ENCODE measurements around the gene DEXI. TPM values are rescaled to one million over a fixed set of nuclear protein-coding genes. Genes with fewer than 3 reads are reported as not detected.
A peak's percentile ranks its signal among the peaks of the same experiment; 100 is the strongest.

Gene DEXI
- total and polyA plus RNA-seq, 2 of the 13 experiments (the other 11 are each of a cell fraction or from before 2014, with no cell fraction given) = 51.5 to 70.4 TPM

DNA sequence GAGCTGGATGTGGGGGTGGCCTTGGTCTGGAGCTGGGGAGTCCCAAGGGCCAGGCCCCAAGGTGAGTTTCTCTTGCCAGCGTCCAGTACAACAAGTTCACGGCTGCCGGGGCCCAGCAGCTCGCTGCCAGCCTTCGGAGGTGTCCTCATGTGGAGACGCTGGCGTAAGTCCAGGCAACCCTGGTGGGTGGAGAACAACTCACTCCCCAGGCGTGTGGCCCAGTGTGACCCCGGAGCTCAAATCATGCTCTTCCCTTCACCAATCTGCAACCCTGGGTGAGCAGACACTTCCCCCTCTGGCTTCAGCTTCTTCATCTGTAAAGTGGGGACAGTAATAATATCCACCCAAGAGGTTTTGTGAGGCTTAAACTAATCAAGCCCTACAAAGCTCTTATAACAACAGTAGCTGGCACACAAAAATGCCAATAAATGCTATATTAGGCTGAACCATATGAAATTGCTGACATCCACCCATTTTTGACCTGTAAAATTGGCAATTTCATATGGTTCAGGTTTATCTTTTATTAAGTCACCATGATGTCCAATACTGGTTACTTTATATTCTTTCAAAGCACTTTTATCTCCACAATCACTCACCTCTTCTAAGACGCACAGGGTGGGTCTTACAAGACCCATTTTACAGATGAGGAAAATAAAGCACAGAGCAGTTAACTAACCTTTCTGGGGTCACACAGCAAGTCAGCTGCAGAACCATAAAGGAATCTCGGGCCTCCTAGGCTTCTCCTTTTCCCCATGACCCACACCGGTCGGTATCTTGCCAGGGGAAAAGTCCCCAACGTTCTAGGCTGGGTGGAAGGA lies 19.7 kb downstream of the DEXI start (continued):
- TF ChIP-seq, protein P1, sequence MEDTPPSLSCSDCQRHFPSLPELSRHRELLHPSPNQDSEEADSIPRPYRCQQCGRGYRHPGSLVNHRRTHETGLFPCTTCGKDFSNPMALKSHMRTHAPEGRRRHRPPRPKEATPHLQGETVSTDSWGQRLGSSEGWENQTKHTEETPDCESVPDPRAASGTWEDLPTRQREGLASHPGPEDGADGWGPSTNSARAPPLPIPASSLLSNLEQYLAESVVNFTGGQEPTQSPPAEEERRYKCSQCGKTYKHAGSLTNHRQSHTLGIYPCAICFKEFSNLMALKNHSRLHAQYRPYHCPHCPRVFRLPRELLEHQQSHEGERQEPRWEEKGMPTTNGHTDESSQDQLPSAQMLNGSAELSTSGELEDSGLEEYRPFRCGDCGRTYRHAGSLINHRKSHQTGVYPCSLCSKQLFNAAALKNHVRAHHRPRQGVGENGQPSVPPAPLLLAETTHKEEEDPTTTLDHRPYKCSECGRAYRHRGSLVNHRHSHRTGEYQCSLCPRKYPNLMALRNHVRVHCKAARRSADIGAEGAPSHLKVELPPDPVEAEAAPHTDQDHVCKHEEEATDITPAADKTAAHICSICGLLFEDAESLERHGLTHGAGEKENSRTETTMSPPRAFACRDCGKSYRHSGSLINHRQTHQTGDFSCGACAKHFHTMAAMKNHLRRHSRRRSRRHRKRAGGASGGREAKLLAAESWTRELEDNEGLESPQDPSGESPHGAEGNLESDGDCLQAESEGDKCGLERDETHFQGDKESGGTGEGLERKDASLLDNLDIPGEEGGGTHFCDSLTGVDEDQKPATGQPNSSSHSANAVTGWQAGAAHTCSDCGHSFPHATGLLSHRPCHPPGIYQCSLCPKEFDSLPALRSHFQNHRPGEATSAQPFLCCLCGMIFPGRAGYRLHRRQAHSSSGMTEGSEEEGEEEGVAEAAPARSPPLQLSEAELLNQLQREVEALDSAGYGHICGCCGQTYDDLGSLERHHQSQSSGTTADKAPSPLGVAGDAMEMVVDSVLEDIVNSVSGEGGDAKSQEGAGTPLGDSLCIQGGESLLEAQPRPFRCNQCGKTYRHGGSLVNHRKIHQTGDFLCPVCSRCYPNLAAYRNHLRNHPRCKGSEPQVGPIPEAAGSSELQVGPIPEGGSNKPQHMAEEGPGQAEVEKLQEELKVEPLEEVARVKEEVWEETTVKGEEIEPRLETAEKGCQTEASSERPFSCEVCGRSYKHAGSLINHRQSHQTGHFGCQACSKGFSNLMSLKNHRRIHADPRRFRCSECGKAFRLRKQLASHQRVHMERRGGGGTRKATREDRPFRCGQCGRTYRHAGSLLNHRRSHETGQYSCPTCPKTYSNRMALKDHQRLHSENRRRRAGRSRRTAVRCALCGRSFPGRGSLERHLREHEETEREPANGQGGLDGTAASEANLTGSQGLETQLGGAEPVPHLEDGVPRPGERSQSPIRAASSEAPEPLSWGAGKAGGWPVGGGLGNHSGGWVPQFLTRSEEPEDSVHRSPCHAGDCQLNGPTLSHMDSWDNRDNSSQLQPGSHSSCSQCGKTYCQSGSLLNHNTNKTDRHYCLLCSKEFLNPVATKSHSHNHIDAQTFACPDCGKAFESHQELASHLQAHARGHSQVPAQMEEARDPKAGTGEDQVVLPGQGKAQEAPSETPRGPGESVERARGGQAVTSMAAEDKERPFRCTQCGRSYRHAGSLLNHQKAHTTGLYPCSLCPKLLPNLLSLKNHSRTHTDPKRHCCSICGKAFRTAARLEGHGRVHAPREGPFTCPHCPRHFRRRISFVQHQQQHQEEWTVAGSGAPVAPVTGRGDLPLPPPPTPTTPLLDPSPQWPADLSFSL (CRISPR knock-in tag; IDR thresholded peaks at IDR 0.05) = no peak
- no peak for TF ChIP-seq CENPX (CRISPR knock-in tag; IDR thresholded peaks at IDR 0.05)
- TF ChIP-seq SRY (CRISPR knock-in tag; IDR thresholded peaks at IDR 0.05) = no peak
- TF ChIP-seq, protein P2, sequence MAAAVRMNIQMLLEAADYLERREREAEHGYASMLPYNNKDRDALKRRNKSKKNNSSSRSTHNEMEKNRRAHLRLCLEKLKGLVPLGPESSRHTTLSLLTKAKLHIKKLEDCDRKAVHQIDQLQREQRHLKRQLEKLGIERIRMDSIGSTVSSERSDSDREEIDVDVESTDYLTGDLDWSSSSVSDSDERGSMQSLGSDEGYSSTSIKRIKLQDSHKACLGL (CRISPR knock-in tag; IDR thresholded peaks at IDR 0.05) = no peak
- TF ChIP-seq ZNF232 (CRISPR knock-in tag; IDR thresholded peaks at IDR 0.05; ENCODE audit: borderline replicate concordance) = no peak
- no peak for TF ChIP-seq ZNF567 (CRISPR knock-in tag; IDR thresholded peaks at IDR 0.05; ENCODE audit: borderline replicate concordance)
- TF ChIP-seq, protein P3, sequence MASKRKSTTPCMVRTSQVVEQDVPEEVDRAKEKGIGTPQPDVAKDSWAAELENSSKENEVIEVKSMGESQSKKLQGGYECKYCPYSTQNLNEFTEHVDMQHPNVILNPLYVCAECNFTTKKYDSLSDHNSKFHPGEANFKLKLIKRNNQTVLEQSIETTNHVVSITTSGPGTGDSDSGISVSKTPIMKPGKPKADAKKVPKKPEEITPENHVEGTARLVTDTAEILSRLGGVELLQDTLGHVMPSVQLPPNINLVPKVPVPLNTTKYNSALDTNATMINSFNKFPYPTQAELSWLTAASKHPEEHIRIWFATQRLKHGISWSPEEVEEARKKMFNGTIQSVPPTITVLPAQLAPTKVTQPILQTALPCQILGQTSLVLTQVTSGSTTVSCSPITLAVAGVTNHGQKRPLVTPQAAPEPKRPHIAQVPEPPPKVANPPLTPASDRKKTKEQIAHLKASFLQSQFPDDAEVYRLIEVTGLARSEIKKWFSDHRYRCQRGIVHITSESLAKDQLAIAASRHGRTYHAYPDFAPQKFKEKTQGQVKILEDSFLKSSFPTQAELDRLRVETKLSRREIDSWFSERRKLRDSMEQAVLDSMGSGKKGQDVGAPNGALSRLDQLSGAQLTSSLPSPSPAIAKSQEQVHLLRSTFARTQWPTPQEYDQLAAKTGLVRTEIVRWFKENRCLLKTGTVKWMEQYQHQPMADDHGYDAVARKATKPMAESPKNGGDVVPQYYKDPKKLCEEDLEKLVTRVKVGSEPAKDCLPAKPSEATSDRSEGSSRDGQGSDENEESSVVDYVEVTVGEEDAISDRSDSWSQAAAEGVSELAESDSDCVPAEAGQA (IDR thresholded peaks at IDR 0.05; ENCODE audit: low read depth) = no peak
- TF ChIP-seq, protein P3 (CRISPR knock-in tag; IDR thresholded peaks at IDR 0.05; ENCODE audit: borderline replicate concordance) = no peak
- TF ChIP-seq TBX3 (IDR thresholded peaks at IDR 0.05; ENCODE audit: borderline replicate concordance) = peak; percentile 16; the same call in 1 of the 2 replicates
- TF ChIP-seq ZFP41 (CRISPR knock-in tag; IDR thresholded peaks at IDR 0.05; ENCODE audit: borderline replicate concordance) = no peak
- TF ChIP-seq ATM (IDR thresholded peaks at IDR 0.05; ENCODE audit: borderline replicate concordance) = no peak
- TF ChIP-seq TCF7L2 (IDR thresholded peaks at IDR 0.05; ENCODE audit: low read depth, low read length) = no peak
- TF ChIP-seq, protein P4, sequence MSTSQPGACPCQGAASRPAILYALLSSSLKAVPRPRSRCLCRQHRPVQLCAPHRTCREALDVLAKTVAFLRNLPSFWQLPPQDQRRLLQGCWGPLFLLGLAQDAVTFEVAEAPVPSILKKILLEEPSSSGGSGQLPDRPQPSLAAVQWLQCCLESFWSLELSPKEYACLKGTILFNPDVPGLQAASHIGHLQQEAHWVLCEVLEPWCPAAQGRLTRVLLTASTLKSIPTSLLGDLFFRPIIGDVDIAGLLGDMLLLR (CRISPR knock-in tag; IDR thresholded peaks at IDR 0.05) = no peak
- TF ChIP-seq ZNF253 (CRISPR knock-in tag; IDR thresholded peaks at IDR 0.05; ENCODE audit: borderline replicate concordance) = no peak
